HL-60 (cell line): ENCODE measurements around the gene OSR1.

Experiments used
- DNase-seq, 2 experiments: peaks; one replicate each; pipeline ENCODE4 v3.0.0-alpha.2; 2010 to 2020; ENCODE audit warnings: low read depth in 1 of 2, low spot score in 1 of 2
- H3K27ac ChIP-seq: fragments of 250-450 bp; sonication (Bioruptor Pico); replicated peaks from 2 replicates; pipeline ENCODE4 v1.5.1; 2020; ENCODE audit warnings: mild to moderate bottlenecking, moderate library complexity
- H3K27me3 ChIP-seq: fragments of 250-450 bp; sonication (Bioruptor Pico); 2 replicates; pipeline ENCODE4 v1.5.1; 2021; ENCODE audit warnings: mild to moderate bottlenecking, moderate library complexity; ENCODE audit not compliant: insufficient read depth, poor library complexity, severe bottlenecking
- H3K4me3 ChIP-seq: replicated peaks from 2 replicates; pipeline ENCODE4 v1.5.1; 2011; ENCODE audit warnings: mild to moderate bottlenecking, control low read depth, low read length; ENCODE audit not compliant: insufficient read depth
- CTCF ChIP-seq: IDR thresholded peaks from one replicate; pipeline ENCODE4 v1.5.1; 2011; ENCODE audit warnings: low read length, control low read depth, inconsistent platforms; ENCODE audit not compliant: insufficient read depth
- GABPA ChIP-seq: IDR thresholded peaks from 2 replicates; pipeline ENCODE4 v1.6.1; 2012; ENCODE audit warnings: low read depth
- POLR2AphosphoS5 ChIP-seq: IDR thresholded peaks from 2 replicates; pipeline ENCODE4 v1.6.1; 2012; ENCODE audit warnings: low read depth
- REST ChIP-seq: IDR thresholded peaks from 2 replicates; pipeline ENCODE4 v1.6.1; 2012; ENCODE audit warnings: low read depth; ENCODE audit not compliant: insufficient replicate concordance
- SPI1 ChIP-seq: IDR thresholded peaks from 2 replicates; pipeline ENCODE4 v1.6.1; 2012; ENCODE audit warnings: low read depth, mild to moderate bottlenecking, borderline replicate concordance

The OSR1 gene

GRCh38 chr2:19327496-19327895 lies 30.9 kb downstream of the OSR1 start:
- no peak for TF ChIP-seq SPI1
- TF ChIP-seq GABPA: no peak
- no peak for TF ChIP-seq CTCF
- no peak for TF ChIP-seq POLR2AphosphoS5
- TF ChIP-seq REST: no peak
- no peak for DNase-seq
- Histone ChIP-seq H3K27me3 (no peaks in the 10 kb centered on the region), H3K4me3 (no peak overlapping the region), H3K27ac (no peak overlapping the region)

- no peaks in the 10 kb centered on the region for H3K27me3 ChIP-seq
- H3K4me3 ChIP-seq: no peak overlapping the region
- no peak for TF ChIP-seq SPI1
- TF ChIP-seq POLR2AphosphoS5: no peak
- no peak for DNase-seq
- no peak overlapping the region for H3K27ac ChIP-seq
Observed at GRCh38 chr2:19321946-19322345, 36.5 kb downstream of the OSR1 start.

- Histone ChIP-seq H3K4me3 (no peak overlapping the region), H3K27me3 (no peaks in the 10 kb centered on the region), H3K27ac (no peak overlapping the region)
- TF ChIP-seq CTCF (no peak), SPI1 (no peak)
- DNase-seq: no peak
Observed at GRCh38 chr2:19320813-19321212, 37.6 kb downstream of the OSR1 start.

GRCh38 chr2:19319698-19320097 lies 38.7 kb downstream of the OSR1 start:
- Histone ChIP-seq H3K27me3 (no peaks in the 10 kb centered on the region), H3K4me3 (no peak overlapping the region), H3K27ac (no peak overlapping the region)
- TF ChIP-seq REST (no peak), SPI1 (no peak), POLR2AphosphoS5 (no peak), CTCF (no peak), GABPA (no peak)
- no peak for DNase-seq

- H3K27me3 ChIP-seq: no peaks in the 10 kb centered on the region
- no peak for DNase-seq
- no peak overlapping the region for H3K4me3 ChIP-seq
- H3K27ac ChIP-seq: no peak overlapping the region
- TF ChIP-seq CTCF (no peak), SPI1 (no peak), POLR2AphosphoS5 (no peak), GABPA (no peak), REST (no peak)
Observed at GRCh38 chr2:19319064-19319463, 39.4 kb downstream of the OSR1 start.
